AG09309 (cell line): ENCODE results near the gene PVALEF.

Experiments used
- DNase-seq: peaks from one replicate; pipeline ENCODE4 v3.0.0-alpha.2; 2010; ENCODE audit warnings: low read depth
- H3K4me3 ChIP-seq: 2 replicates; pipeline ENCODE4 v1.5.1; 2011; ENCODE audit warnings: mild to moderate bottlenecking, low read depth, low read length, moderate library complexity; ENCODE audit not compliant: control insufficient read depth
- TF ChIP-seq, protein P1 (sequence below): IDR thresholded peaks from 2 replicates; pipeline ENCODE4 v1.5.1; 2011; ENCODE audit warnings: mild to moderate bottlenecking, low read depth, low read length, inconsistent platforms; ENCODE audit not compliant: insufficient read depth, control insufficient read depth; ENCODE audit errors: missing control alignments

The PVALEF gene

DNA sequence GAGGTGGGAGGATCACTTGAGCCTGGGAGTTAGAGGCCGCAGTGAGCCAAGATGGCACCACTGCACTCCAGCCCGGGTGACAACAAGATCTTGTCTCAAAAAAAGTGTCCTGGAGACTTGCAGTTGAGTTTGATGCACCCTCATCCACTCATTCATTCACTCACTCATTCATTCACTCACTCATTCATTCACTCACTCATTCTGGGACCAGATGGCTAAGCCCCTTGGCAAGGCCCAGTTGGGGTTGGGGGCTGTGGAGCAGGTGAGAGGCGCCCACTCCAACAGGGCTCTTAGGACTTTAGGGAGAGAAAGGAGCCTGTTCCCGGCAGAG, 1.9 kb downstream of the PVALEF start:
- TF ChIP-seq, protein P1, sequence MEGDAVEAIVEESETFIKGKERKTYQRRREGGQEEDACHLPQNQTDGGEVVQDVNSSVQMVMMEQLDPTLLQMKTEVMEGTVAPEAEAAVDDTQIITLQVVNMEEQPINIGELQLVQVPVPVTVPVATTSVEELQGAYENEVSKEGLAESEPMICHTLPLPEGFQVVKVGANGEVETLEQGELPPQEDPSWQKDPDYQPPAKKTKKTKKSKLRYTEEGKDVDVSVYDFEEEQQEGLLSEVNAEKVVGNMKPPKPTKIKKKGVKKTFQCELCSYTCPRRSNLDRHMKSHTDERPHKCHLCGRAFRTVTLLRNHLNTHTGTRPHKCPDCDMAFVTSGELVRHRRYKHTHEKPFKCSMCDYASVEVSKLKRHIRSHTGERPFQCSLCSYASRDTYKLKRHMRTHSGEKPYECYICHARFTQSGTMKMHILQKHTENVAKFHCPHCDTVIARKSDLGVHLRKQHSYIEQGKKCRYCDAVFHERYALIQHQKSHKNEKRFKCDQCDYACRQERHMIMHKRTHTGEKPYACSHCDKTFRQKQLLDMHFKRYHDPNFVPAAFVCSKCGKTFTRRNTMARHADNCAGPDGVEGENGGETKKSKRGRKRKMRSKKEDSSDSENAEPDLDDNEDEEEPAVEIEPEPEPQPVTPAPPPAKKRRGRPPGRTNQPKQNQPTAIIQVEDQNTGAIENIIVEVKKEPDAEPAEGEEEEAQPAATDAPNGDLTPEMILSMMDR, result no peak
- H3K4me3 ChIP-seq, result no peak overlapping the region
- DNase-seq, result no peak

DNA sequence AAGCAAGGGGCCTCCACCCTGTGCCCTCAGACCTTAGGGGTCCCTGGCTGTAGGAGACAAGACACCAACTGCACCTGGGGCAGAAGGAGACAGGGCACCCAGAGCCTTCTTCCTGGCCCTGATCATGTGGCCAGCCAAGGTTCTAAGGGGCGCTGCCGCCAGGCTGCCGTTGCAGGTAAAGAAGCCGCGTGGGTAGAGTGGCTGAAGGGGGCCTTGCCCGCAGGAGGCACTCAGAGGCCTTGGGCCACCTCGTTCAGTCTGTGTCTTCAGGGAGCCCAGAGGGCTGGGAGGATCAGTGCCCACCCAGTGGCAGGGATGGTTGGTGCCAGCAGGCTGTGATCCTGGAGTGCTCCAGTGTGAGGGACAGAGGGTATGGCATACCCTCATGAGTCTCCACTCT, 2.3 kb downstream of the PVALEF start:
- DNase-seq, result no peak
- H3K4me3 ChIP-seq, result no peak overlapping the region
- TF ChIP-seq, protein P1, result no peak

DNA sequence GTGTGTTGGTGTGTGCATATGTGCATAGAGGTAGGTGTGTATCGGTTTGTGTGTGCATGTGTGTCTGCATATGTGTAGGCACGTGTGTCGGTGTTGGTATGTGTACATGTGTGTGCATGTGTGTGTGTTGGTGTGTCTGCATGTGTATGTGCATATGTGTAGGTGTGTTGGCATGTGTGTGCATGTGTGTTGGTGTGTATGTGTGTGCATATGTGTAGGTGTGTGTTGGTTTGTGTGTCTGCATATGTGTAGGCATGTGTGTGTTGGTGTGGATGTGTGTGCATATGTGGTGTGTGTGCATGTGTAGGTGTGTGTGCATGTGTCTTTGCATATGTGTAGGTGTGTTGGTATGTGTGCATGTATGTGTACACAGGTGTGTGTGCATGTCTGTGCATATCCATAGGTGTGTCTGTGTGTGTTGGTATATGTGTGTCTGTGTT, 4.6 kb downstream of the PVALEF start:
- H3K4me3 ChIP-seq, result no peak overlapping the region
- TF ChIP-seq, protein P1, result no peak
- DNase-seq, result no peak

DNA sequence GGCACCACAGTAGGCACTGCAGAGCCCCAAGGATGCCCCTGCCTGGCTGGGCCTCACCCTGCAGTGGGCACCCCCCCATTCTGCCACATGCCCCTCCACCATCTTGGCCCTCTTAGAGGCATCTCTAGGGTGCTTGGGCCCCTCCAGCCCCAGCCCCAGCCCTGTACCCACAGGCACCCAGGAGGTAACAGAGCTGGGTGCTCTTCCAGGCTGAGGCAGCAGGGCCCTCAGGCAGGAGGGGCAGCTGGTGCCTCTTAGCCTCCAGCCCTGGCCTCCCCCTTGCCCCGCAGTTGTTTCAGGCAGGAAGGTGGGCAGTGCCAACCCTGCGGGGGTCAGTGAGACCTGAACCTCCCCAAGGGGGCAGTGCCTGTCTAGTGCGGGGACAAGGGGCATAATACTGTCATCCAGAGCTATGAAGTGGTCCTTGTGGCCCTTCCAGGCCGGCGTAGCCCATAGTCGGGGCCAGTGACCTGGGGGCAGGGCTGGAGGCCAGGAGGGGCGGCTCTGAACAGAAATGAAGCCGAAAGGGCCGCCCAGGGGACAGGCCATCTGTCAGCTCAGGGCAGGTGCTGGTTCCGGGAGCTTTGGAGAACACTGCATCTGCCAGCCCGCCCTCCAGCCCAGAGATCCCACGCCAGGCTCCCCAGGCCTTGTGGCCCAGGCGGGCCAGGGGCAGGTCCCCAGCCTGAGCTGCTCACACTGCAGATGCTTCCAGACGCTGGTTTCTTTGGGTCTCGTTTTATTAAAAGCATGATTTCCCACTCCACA, 5.6 kb downstream of the PVALEF start:
- TF ChIP-seq, protein P1, result no peak

DNA sequence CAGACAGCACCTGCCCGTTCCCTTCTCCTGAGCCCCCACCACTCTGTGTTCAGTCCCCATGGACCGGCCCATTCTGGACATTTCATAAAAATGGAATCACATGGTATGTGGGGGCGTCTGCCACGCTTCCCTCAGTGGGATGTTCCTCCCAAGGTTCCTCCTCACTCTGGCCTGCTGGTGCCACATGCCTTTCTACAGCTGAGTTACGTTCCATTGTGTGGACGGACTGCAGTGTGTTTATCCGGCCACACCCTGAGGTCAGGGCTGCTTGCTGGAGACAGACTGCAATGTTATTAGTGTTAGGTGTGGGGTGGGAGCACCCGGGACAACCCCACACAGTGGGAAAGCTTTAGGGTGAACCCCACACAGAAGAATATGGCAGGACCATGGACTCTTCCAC, 6.6 kb downstream of the PVALEF start:
- TF ChIP-seq, protein P1, result no peak

More for the DNA sequence above, 5.6 kb downstream of the PVALEF start:
- H3K4me3 ChIP-seq, result no peak overlapping the region
- DNase-seq, result no peak

DNA sequence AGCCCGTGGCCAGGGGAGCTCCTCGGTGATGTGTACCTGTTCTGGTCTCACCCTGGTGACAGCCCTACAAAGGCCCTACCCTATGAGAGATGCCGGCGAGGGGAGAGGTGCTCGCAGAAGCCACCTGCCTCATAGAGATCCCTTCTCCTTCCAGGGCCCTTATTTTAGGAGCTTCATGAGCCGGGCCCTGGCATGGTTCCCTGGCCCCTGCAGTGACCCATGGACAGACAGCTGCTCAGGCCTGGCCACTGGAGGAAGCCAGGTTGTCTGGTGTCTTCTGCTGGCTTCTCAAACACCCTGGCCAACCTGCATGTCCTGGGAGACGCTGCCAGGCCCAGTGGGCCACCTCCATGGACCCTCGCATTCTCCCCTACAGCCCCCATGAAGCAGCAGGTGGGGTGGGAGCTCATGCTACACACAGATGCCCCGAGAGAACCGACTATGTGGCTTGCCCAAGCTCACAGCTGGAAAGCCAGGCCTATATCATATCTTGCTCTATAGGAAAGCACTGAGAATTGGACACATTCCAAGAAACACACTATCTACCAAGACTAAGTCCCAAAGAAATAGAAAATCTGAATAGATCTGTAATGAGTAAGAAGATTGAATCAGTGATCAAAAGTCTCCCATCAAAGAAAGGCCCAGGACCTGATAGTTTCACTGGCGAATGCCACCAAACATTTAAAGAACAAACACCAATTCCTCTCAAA, 7.9 kb downstream of the PVALEF start:
- DNase-seq, result no peak
- TF ChIP-seq, protein P1, result no peak
- H3K4me3 ChIP-seq, result no peak overlapping the region

More for the DNA sequence above, 6.6 kb downstream of the PVALEF start:
- no peak for DNase-seq
- H3K4me3 ChIP-seq, result no peak overlapping the region
